Hepatocyte (in vitro differentiated cells): ENCODE measurements around the gene QRICH2. TPM values are rescaled to one million over a fixed set of nuclear protein-coding genes. Genes with fewer than 3 reads are reported as not detected.

Experiments
- DNase-seq: peaks from one replicate; pipeline ENCODE4 v3.0.0-alpha.2; 2016; ENCODE audit warnings: low spot score
- H2AFZ ChIP-seq: fragments of 200-600 bp; sonication (generic); 2 replicates; pipeline ENCODE4 v1.6.0; 2016; ENCODE audit warnings: antibody characterized with exemption, mild to moderate bottlenecking
- H3K27ac ChIP-seq: fragments of 200-600 bp; sonication (generic); 2 replicates; pipeline ENCODE4 v1.5.1; 2016; ENCODE audit warnings: mild to moderate bottlenecking
- H3K27me3 ChIP-seq: fragments of 200-600 bp; sonication (generic); 2 replicates; pipeline ENCODE4 v1.6.1; 2016
- H3K36me3 ChIP-seq: fragments of 200-600 bp; sonication (generic); replicated peaks from 2 replicates; pipeline ENCODE4 v1.5.1; 2016; ENCODE audit warnings: low read depth; ENCODE audit not compliant: insufficient read depth
- H3K4me1 ChIP-seq: fragments of 200-600 bp; sonication (generic); 2 replicates; pipeline ENCODE4 v1.5.1; 2016; ENCODE audit warnings: mild to moderate bottlenecking, moderate library complexity; ENCODE audit not compliant: insufficient read depth
- H3K4me2 ChIP-seq: fragments of 200-600 bp; sonication (generic); 2 replicates; pipeline ENCODE4 v1.6.0; 2016
- H3K4me3 ChIP-seq: fragments of 200-600 bp; sonication (generic); 2 replicates; pipeline ENCODE4 v1.5.1; 2016; ENCODE audit warnings: mild to moderate bottlenecking
- H3K79me2 ChIP-seq: fragments of 200-600 bp; sonication (generic); 2 replicates; pipeline ENCODE4 v1.6.0; 2017; ENCODE audit warnings: mild to moderate bottlenecking
- H3K9me2 ChIP-seq: fragments of 200-600 bp; sonication (generic); replicated peaks from 2 replicates; pipeline ENCODE4 v1.6.0; 2017; ENCODE audit warnings: mild to moderate bottlenecking; ENCODE audit not compliant: insufficient read depth
- H3K9me3 ChIP-seq: fragments of 200-600 bp; sonication (generic); 2 replicates; pipeline ENCODE4 v1.5.1; 2016; ENCODE audit warnings: low read depth, mild to moderate bottlenecking
- H4K20me1 ChIP-seq: fragments of 200-600 bp; sonication (generic); 2 replicates; pipeline ENCODE4 v1.6.0; 2016; ENCODE audit warnings: mild to moderate bottlenecking; ENCODE audit not compliant: insufficient read depth, poor library complexity, severe bottlenecking
- EZH2 ChIP-seq: fragments of 200-600 bp; sonication (generic); IDR thresholded peaks from 2 replicates; pipeline ENCODE4 v1.6.1; 2016; ENCODE audit warnings: antibody characterized with exemption, mild to moderate bottlenecking, borderline replicate concordance
- EZH2phosphoT487 ChIP-seq: fragments of 200-600 bp; sonication (generic); IDR thresholded peaks from one replicate; pipeline ENCODE4 v1.6.1; 2018; ENCODE audit warnings: antibody characterized with exemption, mild to moderate bottlenecking, low read depth, moderate library complexity; ENCODE audit not compliant: unreplicated experiment, severe bottlenecking
- WGBS: methylation state at CpG from one replicate; pipeline ENCODE4 v1.1.6; 2016; ENCODE audit warnings: low lambda C conversion rate; ENCODE audit errors: missing lambda C conversion rate; 5-methylcytosine and 5-hydroxymethylcytosine counted together
- polyA plus RNA-seq: library from polyadenylated mRNA; unstranded; fragments of >200 nt; fragmentation: Nextera tagmentation; extraction: Ambion mirVana; gene quantifications from 2 replicates; pipeline ENCODE4 v1.2.1, GENCODE V29; 2016
- total RNA-seq: library from RNA; depleted of rRNA; stranded (reverse); fragments of >200 nt; gene quantifications from 2 replicates; pipeline ENCODE4 v1.2.3, GENCODE V29; 2014
- TF ChIP-seq, protein P1 (sequence below): fragments of 200-600 bp; sonication (generic); IDR thresholded peaks from 2 replicates; pipeline ENCODE4 v1.5.1; 2016; ENCODE audit warnings: antibody characterized with exemption, mild to moderate bottlenecking; ENCODE audit not compliant: poor library complexity

The QRICH2 gene
- total and polyA plus RNA-seq, 2 experiments from 2014 or later, result 2.3 to 2.8 TPM

DNA sequence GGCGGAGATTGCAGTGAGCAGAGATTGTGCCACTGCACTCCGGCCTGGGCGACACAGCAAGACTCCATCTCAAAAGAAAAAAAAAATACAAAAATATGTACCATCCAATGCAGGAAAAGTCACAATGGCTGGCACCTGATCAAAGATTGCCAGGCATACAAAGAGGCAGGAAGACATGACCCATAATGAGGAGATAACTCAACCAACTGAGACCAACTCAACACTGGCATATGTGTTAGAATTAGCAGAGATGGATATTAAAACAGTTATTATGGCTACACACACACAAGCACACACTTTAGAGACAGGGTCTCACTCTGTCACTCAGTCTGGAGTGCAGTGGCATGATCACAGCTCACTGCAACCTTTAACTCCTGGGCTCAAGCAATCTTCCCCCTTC is 10.6 kb downstream of the QRICH2 start:
- TF ChIP-seq EZH2, result no peak
- TF ChIP-seq, protein P1, sequence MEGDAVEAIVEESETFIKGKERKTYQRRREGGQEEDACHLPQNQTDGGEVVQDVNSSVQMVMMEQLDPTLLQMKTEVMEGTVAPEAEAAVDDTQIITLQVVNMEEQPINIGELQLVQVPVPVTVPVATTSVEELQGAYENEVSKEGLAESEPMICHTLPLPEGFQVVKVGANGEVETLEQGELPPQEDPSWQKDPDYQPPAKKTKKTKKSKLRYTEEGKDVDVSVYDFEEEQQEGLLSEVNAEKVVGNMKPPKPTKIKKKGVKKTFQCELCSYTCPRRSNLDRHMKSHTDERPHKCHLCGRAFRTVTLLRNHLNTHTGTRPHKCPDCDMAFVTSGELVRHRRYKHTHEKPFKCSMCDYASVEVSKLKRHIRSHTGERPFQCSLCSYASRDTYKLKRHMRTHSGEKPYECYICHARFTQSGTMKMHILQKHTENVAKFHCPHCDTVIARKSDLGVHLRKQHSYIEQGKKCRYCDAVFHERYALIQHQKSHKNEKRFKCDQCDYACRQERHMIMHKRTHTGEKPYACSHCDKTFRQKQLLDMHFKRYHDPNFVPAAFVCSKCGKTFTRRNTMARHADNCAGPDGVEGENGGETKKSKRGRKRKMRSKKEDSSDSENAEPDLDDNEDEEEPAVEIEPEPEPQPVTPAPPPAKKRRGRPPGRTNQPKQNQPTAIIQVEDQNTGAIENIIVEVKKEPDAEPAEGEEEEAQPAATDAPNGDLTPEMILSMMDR, result no peak
- no peak for TF ChIP-seq EZH2phosphoT487
- H3K4me2 ChIP-seq, result no peak overlapping the region
- no peaks in the 10 kb centered on the region for H4K20me1 ChIP-seq
- no peak overlapping the region for H3K27ac ChIP-seq
- no peak for DNase-seq
- no peaks in the 10 kb centered on the region for H3K27me3 ChIP-seq
- no peaks in the 10 kb centered on the region for H3K36me3 ChIP-seq
- no peak overlapping the region for H2AFZ ChIP-seq
- H3K9me2 ChIP-seq, result no peaks in the 10 kb centered on the region
- no peaks in the 10 kb centered on the region for H3K4me1 ChIP-seq
- WGBS, result 100% methylated on average over 3 of the region's 3 CpGs
- no peaks in the 10 kb centered on the region for H3K9me3 ChIP-seq
- H3K4me3 ChIP-seq, result no peak overlapping the region
- H3K79me2 ChIP-seq, result no peaks in the 10 kb centered on the region

DNA sequence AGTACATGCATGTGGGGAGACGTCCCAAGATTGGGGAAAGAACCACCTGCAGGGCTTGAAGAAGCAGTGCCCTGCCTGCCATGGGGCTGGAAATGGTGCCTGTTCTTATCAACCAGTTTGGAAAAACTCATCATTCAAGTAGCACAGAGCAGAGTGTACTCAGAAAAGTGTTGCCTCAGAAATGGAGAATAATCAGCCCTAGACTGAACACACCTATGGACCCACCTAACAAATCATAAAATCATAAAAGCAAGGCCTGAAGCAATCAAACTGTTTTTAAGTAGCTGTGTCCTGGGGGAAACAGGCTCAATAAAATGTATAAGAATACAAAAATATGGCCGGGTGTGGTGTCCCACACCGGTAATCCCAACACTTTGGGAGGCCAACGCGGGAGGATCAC is 11.2 kb downstream of the QRICH2 start:
- Histone ChIP-seq H3K27ac (no peak overlapping the region), H3K9me2 (no peaks in the 10 kb centered on the region), H3K4me1 (no peaks in the 10 kb centered on the region)

GRCh38 chr17:76296186-76296585 is 11.9 kb downstream of the QRICH2 start:
- no peak overlapping the region for H3K4me3 ChIP-seq
- no peaks in the 10 kb centered on the region for H3K27me3 ChIP-seq
- no peaks in the 10 kb centered on the region for H3K9me3 ChIP-seq
- H3K9me2 ChIP-seq, result no peaks in the 10 kb centered on the region
- WGBS, result 76% methylated on average over 4 of the region's 4 CpGs
- DNase-seq, result no peak
- H3K4me2 ChIP-seq, result no peak overlapping the region
- no peak overlapping the region for H3K27ac ChIP-seq
- TF ChIP-seq EZH2phosphoT487, result no peak
- TF ChIP-seq, protein P1, result no peak
- no peak for TF ChIP-seq EZH2
- no peaks in the 10 kb centered on the region for H3K79me2 ChIP-seq
- H3K4me1 ChIP-seq, result no peaks in the 10 kb centered on the region
- no peaks in the 10 kb centered on the region for H4K20me1 ChIP-seq
- no peaks in the 10 kb centered on the region for H3K36me3 ChIP-seq
- no peak overlapping the region for H2AFZ ChIP-seq

More for the DNA sequence above, 11.2 kb downstream of the QRICH2 start:
- TF ChIP-seq EZH2phosphoT487 (no peak), EZH2 (no peak)
- TF ChIP-seq, protein P1, result no peak
- Histone ChIP-seq H3K9me3 (no peaks in the 10 kb centered on the region), H3K79me2 (no peaks in the 10 kb centered on the region), H3K4me2 (no peak overlapping the region), H4K20me1 (no peaks in the 10 kb centered on the region), H2AFZ (no peak overlapping the region), H3K36me3 (no peaks in the 10 kb centered on the region), H3K4me3 (no peak overlapping the region), H3K27me3 (no peaks in the 10 kb centered on the region)
- DNase-seq, result no peak
- 76% methylated on average over 5 of the region's 5 CpGs for WGBS

GRCh38 chr17:76293106-76293505 is 15.0 kb downstream of the QRICH2 start:
- no peak overlapping the region for H3K4me2 ChIP-seq
- H3K4me1 ChIP-seq, result no peaks in the 10 kb centered on the region
- no peaks in the 10 kb centered on the region for H4K20me1 ChIP-seq
- no peaks in the 10 kb centered on the region for H3K36me3 ChIP-seq
- 92% methylated on average over 7 of the region's 7 CpGs for WGBS
- H3K9me2 ChIP-seq, result no peaks in the 10 kb centered on the region
- DNase-seq, result no peak
- H3K79me2 ChIP-seq, result no peaks in the 10 kb centered on the region
- H3K27me3 ChIP-seq, result no peaks in the 10 kb centered on the region
- no peak overlapping the region for H3K4me3 ChIP-seq
- TF ChIP-seq, protein P1, result no peak
- no peak for TF ChIP-seq EZH2
- no peak overlapping the region for H3K27ac ChIP-seq
- no peak overlapping the region for H2AFZ ChIP-seq
- H3K9me3 ChIP-seq, result no peaks in the 10 kb centered on the region
